A673 (cell line): ENCODE measurements around the gene TMEM156. TPM values are rescaled to one million over a fixed set of nuclear protein-coding genes. Genes with fewer than 3 reads are reported as not detected.

Experiments used
- BruUV-seq: library from RNA; stranded (reverse); fragments of 400-500 nt; replicated peaks from 2 replicates; lab custom pipeline; 2021; lab: Mats Ljungman, UMichigan
- CTCF ChIA-PET: fragments of 300-600 bp; sonication (Branson Sonifier 250); formaldehyde crosslinking; loops from one replicate; lab custom pipeline; 2022; ENCODE audit warnings: antibody characterized with exemption; lab: Charles Lee
- POLR2A ChIA-PET: fragments of 300-600 bp; sonication (Branson Sonifier 250); formaldehyde crosslinking; loops from one replicate; lab custom pipeline; 2022; ENCODE audit warnings: antibody characterized with exemption; ENCODE audit not compliant: low non-redundant PET; lab: Charles Lee
- DNase-seq: peaks from one replicate; pipeline ENCODE4 v3.0.0-alpha.2; 2015; ENCODE audit warnings: low spot score
- H3K27ac ChIP-seq: fragments of 200-600 bp; sonication (generic); 2 replicates; pipeline ENCODE4 v1.5.1; 2016; ENCODE audit warnings: mixed run types, low read depth, mild to moderate bottlenecking, mixed read lengths, antibody characterized with exemption, low read length; ENCODE audit not compliant: poor library complexity, severe bottlenecking
- H3K27me3 ChIP-seq: fragments of 200-600 bp; sonication (generic); replicated peaks from 2 replicates; pipeline ENCODE4 v1.6.1; 2017; ENCODE audit warnings: mixed run types, low read depth, mild to moderate bottlenecking, mixed read lengths, antibody characterized with exemption, low read length; ENCODE audit not compliant: insufficient read depth, poor library complexity
- H3K36me3 ChIP-seq: fragments of 200-600 bp; sonication (generic); 2 replicates; pipeline ENCODE4 v1.6.1; 2016; ENCODE audit warnings: mixed run types, mild to moderate bottlenecking, mixed read lengths, antibody characterized with exemption, low read length; ENCODE audit not compliant: insufficient read depth, poor library complexity, severe bottlenecking
- H3K4me1 ChIP-seq: fragments of 200-600 bp; sonication (generic); 2 replicates; pipeline ENCODE4 v1.6.1; 2017; ENCODE audit warnings: mixed run types, mild to moderate bottlenecking, mixed read lengths, antibody characterized with exemption, low read length; ENCODE audit not compliant: insufficient read depth, poor library complexity, severe bottlenecking
- H3K4me3 ChIP-seq: fragments of 200-600 bp; sonication (generic); 2 replicates; pipeline ENCODE4 v1.5.1; 2016; ENCODE audit warnings: low read depth, mixed run types, mild to moderate bottlenecking, mixed read lengths, low read length; ENCODE audit not compliant: poor library complexity, severe bottlenecking
- H3K9me3 ChIP-seq: fragments of 200-600 bp; sonication (generic); 2 replicates; pipeline ENCODE4 v1.6.1; 2016; ENCODE audit warnings: mixed run types, low read depth, mild to moderate bottlenecking, mixed read lengths, antibody characterized with exemption, low read length; ENCODE audit not compliant: poor library complexity, severe bottlenecking
- CTCF ChIP-seq: fragments of 300-800, 200-600 bp; sonication (generic); conservative IDR thresholded peaks from 2 replicates; pipeline ENCODE4 v1.5.1; 2017; ENCODE audit warnings: low read depth, mild to moderate bottlenecking, antibody characterized with exemption, low read length, moderate library complexity, mixed read lengths
- EZH2 ChIP-seq: fragments of 200-600 bp; sonication (generic); IDR thresholded peaks from 2 replicates; pipeline ENCODE4 v1.6.1; 2017; ENCODE audit warnings: borderline replicate concordance, low read depth, mild to moderate bottlenecking, mixed read lengths, antibody characterized with exemption, low read length; ENCODE audit not compliant: poor library complexity, severe bottlenecking
- intact Hi-C: fragments of 100-400 bp; cut with micrococcal nuclease; formaldehyde crosslinking; loops from one replicate; pipeline ENCODE4 v1.10.0; 2022; ENCODE audit not compliant: unreplicated experiment
- total RNA-seq: library from RNA; stranded (reverse); gene quantifications from 2 replicates; pipeline ENCODE4 v1.2.3, GENCODE V29; 2021

TMEM156 gene
- total RNA-seq, 1 experiment from 2014 or later: not detected

- no peaks in the 10 kb centered on the region for H3K36me3 ChIP-seq
- intact Hi-C loops: no loop called here
- no peak overlapping the region for H3K27ac ChIP-seq
- CTCF ChIA-PET: no interaction called here
- H3K4me1 ChIP-seq: no peaks in the 10 kb centered on the region
- DNase-seq: no peak
- no peak for TF ChIP-seq CTCF
- no peak for TF ChIP-seq EZH2
- no peaks in the 10 kb centered on the region for H3K9me3 ChIP-seq
- no peak overlapping the region for H3K4me3 ChIP-seq
- no peaks in the 10 kb centered on the region for H3K27me3 ChIP-seq
- POLR2A ChIA-PET: no interaction called here
- no TSS peak for BruUV-seq
Measured at GRCh38 chr4:39029752-39030694, 2.2 kb downstream of the TMEM156 start.

GRCh38 chr4:39026096-39026495, 6.1 kb downstream of the TMEM156 start:
- DNase-seq: no peak
- Histone ChIP-seq H3K9me3 (no peaks in the 10 kb centered on the region), H3K36me3 (no peaks in the 10 kb centered on the region), H3K27me3 (no peaks in the 10 kb centered on the region), H3K27ac (no peak overlapping the region), H3K4me3 (no peak overlapping the region), H3K4me1 (no peaks in the 10 kb centered on the region)
- POLR2A ChIA-PET: no interaction called here
- no TSS peak for BruUV-seq
- intact Hi-C loops: no loop called here
- TF ChIP-seq CTCF: no peak
- no peak for TF ChIP-seq EZH2
- CTCF ChIA-PET: no interaction called here

GRCh38 chr4:39025552-39026085, 6.6 kb downstream of the TMEM156 start:
- BruUV-seq: no TSS peak
- Histone ChIP-seq H3K9me3 (no peaks in the 10 kb centered on the region), H3K27ac (no peak overlapping the region), H3K27me3 (no peaks in the 10 kb centered on the region), H3K4me3 (no peak overlapping the region), H3K36me3 (no peaks in the 10 kb centered on the region), H3K4me1 (no peaks in the 10 kb centered on the region)
- ChIA-PET CTCF (no interaction called here), POLR2A (no interaction called here)
- no peak for TF ChIP-seq EZH2
- no peak for TF ChIP-seq CTCF
- no peak for DNase-seq
- intact Hi-C loops: no loop called here
